Endodermal cell (in vitro differentiated cells): ENCODE results near the gene SLC25A22. TPM values are rescaled to one million over a fixed set of nuclear protein-coding genes. Genes with fewer than 3 reads are reported as not detected.

Experiments used
- DNase-seq: peaks from one replicate; pipeline ENCODE4 v3.0.0-alpha.2; 2017
- H3K27ac ChIP-seq: 2 replicates; pipeline ENCODE4 v1.5.1; 2013; ENCODE audit warnings: mild to moderate bottlenecking, low read depth, low read length, moderate library complexity
- H3K27me3 ChIP-seq: 2 replicates; pipeline ENCODE4 v1.6.1; 2013; ENCODE audit warnings: mild to moderate bottlenecking, low read length, moderate library complexity; ENCODE audit not compliant: insufficient read depth, control insufficient read depth, poor library complexity, severe bottlenecking
- H3K36me3 ChIP-seq: 2 replicates; pipeline ENCODE4 v1.7.0; 2013; ENCODE audit warnings: mild to moderate bottlenecking, low read length, moderate library complexity; ENCODE audit not compliant: control insufficient read depth, insufficient read depth
- H3K4me1 ChIP-seq: one replicate; pipeline ENCODE4 v1.7.0; 2013; ENCODE audit warnings: low read length; ENCODE audit not compliant: control insufficient read depth, insufficient read depth
- H3K4me3 ChIP-seq: 2 replicates; pipeline ENCODE4 v1.5.1; 2013; ENCODE audit warnings: mild to moderate bottlenecking, low read length, moderate library complexity
- H3K9ac ChIP-seq: 2 replicates; pipeline ENCODE4 v1.6.1; 2013; ENCODE audit warnings: mild to moderate bottlenecking, low read length, moderate library complexity; ENCODE audit not compliant: poor library complexity, severe bottlenecking; ENCODE audit errors: extremely low read depth
- H3K9me3 ChIP-seq: 2 replicates; pipeline ENCODE4 v1.6.1; 2013; ENCODE audit warnings: mild to moderate bottlenecking, low read length, moderate library complexity; ENCODE audit not compliant: control insufficient read depth
- H3K27ac Mint-ChIP-seq: 2 replicates; pipeline ENCODE4 v1.8.0; 2020; ENCODE audit warnings: mixed read lengths
- H3K27me3 Mint-ChIP-seq: 2 replicates; pipeline ENCODE4 v1.8.0; 2021; ENCODE audit warnings: mild to moderate bottlenecking, mixed read lengths; ENCODE audit not compliant: insufficient read depth
- H3K36me3 Mint-ChIP-seq: 2 replicates; pipeline ENCODE4 v1.8.0; 2020; ENCODE audit warnings: low read depth, mixed read lengths
- H3K4me1 Mint-ChIP-seq: 2 replicates; pipeline ENCODE4 v1.8.0; 2020; ENCODE audit warnings: mixed read lengths
- H3K4me3 Mint-ChIP-seq: 2 replicates; pipeline ENCODE4 v1.8.0; 2020; ENCODE audit warnings: mild to moderate bottlenecking, moderate library complexity, mixed read lengths
- H3K9me3 Mint-ChIP-seq: 2 replicates; pipeline ENCODE4 v1.8.0; 2020; ENCODE audit warnings: mild to moderate bottlenecking, mixed read lengths
- WGBS, 2 experiments: methylation state at CpG; one replicate each; pipeline versions ENCODE4 v1.1.5 to v1.1.7; 2013; ENCODE audit warnings: missing lambda C conversion rate in 2 of 2, mixed read lengths in 1 of 2; ENCODE audit not compliant: insufficient coverage in 1 of 2, insufficient read length in 1 of 2; 5-methylcytosine and 5-hydroxymethylcytosine counted together
- long read RNA-seq, 4 experiments: library from polyadenylated mRNA in 2 of 4; library from RNA in 1 of 4; library from capped mRNA in 1 of 4; stranded (forward) in 3 of 4; unstranded in 1 of 4; transcript quantifications; one replicate each; pipeline ENCODE4 v2.0.0, GENCODE V29; 2020 to 2021; ENCODE audit warnings: inconsistent platforms in 1 of 4
- polyA plus RNA-seq, 2 experiments: library from polyadenylated mRNA; stranded (reverse); fragments of 50-300 nt; gene quantifications; one replicate each; pipeline ENCODE4 v1.2.3, GENCODE V29; 2013
- total RNA-seq, 2 donors: library from RNA; stranded (reverse); fragmentation: NEBNext Ultra II Directional in 1 of 2; extraction: Animal tissue kit (Norgen Biotek cat#: 25700) in 1 of 2; gene quantifications; 2 replicates in 1 of 2; 3 replicates in 1 of 2; pipeline ENCODE4 v1.2.1, GENCODE V29; 2021
- TF ChIP-seq, protein P1 (sequence below): fragments of 200-600 bp; sonication (generic); conservative IDR thresholded peaks from 2 replicates; pipeline ENCODE4 v1.5.0; 2021; ENCODE audit warnings: antibody characterized with exemption, mild to moderate bottlenecking

Gene SLC25A22
- total RNA-seq: 10 to 100 TPM; 46.5 to 56.2 TPM
- polyA plus RNA-seq (2013, experiment 1 of 2): 32.4 TPM
- 28.6 TPM for polyA plus RNA-seq (2013, experiment 2 of 2)
- long read RNA-seq, experiment 1, transcript SLC25A22-228 (10 exons, 2,692 nt): major isoform, 6 of 20 reads
- long read RNA-seq, experiment 1, partial matches to known transcripts: 1 of 20 reads
- long read RNA-seq, experiment 1, other reads (novel, unspliced or antisense): 12 of 20 reads
- long read RNA-seq, experiment 2, transcript SLC25A22-228 (10 exons, 2,692 nt): major isoform, 91 of 136 reads
- long read RNA-seq, experiment 2, partial matches to known transcripts: 12 of 136 reads
- long read RNA-seq, experiment 2, other reads (novel, unspliced or antisense): 26 of 136 reads
- long read RNA-seq, experiment 3, transcript SLC25A22-228 (10 exons, 2,692 nt): major isoform, 174 of 233 reads
- long read RNA-seq, experiment 3, transcript SLC25A22-216 (10 exons, 1,790 nt): minor isoform, 6 of 233 reads
- long read RNA-seq, experiment 3, partial matches to known transcripts: 27 of 233 reads
- long read RNA-seq, experiment 3, other reads (novel, unspliced or antisense): 26 of 233 reads
- long read RNA-seq, experiment 4, transcript SLC25A22-228 (10 exons, 2,692 nt): major isoform, 12 of 12 reads
- long read RNA-seq, experiment 4, partial matches to known transcripts: 0 of 12 reads
- long read RNA-seq, experiment 4, other reads (novel, unspliced or antisense): 0 of 12 reads

- Mint-ChIP-seq H3K36me3 (peaks cover 7% of the 10 kb centered on the region), H3K9me3 (no peaks in the 10 kb centered on the region), H3K4me3 (peak within 1 kb of the TSS; percentile 76), H3K4me1 (peaks cover 4% of the 10 kb centered on the region), H3K27ac (peak within 1 kb of the TSS; percentile 85), H3K27me3 (no peaks in the 10 kb centered on the region)
- peak within 1 kb of the TSS; percentile 95 for H3K27ac ChIP-seq
- WGBS, 2 experiments: 10 to 29% methylated on average over 21 to 69 of the region's 69 CpGs
- peak within 1 kb of the TSS; percentile 74 for H3K9ac ChIP-seq
- TF ChIP-seq, protein P1, sequence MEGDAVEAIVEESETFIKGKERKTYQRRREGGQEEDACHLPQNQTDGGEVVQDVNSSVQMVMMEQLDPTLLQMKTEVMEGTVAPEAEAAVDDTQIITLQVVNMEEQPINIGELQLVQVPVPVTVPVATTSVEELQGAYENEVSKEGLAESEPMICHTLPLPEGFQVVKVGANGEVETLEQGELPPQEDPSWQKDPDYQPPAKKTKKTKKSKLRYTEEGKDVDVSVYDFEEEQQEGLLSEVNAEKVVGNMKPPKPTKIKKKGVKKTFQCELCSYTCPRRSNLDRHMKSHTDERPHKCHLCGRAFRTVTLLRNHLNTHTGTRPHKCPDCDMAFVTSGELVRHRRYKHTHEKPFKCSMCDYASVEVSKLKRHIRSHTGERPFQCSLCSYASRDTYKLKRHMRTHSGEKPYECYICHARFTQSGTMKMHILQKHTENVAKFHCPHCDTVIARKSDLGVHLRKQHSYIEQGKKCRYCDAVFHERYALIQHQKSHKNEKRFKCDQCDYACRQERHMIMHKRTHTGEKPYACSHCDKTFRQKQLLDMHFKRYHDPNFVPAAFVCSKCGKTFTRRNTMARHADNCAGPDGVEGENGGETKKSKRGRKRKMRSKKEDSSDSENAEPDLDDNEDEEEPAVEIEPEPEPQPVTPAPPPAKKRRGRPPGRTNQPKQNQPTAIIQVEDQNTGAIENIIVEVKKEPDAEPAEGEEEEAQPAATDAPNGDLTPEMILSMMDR: peak; percentile 88
- H3K27me3 ChIP-seq: no peaks in the 10 kb centered on the region
- peaks cover 4% of the 10 kb centered on the region for H3K4me1 ChIP-seq
- H3K9me3 ChIP-seq: no peaks in the 10 kb centered on the region
- peak within 1 kb of the TSS; percentile 87 for H3K4me3 ChIP-seq
- H3K36me3 ChIP-seq: peaks cover 13% of the 10 kb centered on the region
- peak; percentile 92 for DNase-seq
Measured at GRCh38 chr11:798093-798713, at the start of gene SLC25A22. TSS of gene SLC25A22 (minus strand) at chr11:798281. CDS start at chr11:795006, 3,275 bp downstream.

DNA sequence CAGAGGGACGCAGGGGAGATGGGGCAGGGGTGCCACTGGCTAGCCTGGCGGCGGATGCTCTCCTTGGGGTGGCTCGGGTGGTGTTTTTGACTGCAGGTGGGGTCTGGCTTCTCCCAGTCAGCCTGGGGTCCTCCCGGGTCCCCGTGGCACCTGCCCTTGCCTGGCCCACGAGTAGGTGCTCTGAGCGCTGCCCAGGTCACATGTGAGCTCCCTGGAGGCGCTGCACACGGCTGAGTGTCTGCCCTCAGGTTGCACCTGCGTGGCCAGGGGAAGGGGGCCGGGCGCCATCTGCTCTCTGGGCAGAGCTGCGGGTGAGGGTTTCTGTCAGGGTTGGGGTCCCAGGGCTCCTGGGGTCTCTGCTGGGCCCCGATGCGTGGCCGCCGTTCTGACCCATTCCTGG is 49.8 kb upstream of the SLC25A22 start:
- DNase-seq: no peak
- Histone ChIP-seq H3K4me1 (peaks cover 24% of the 10 kb centered on the region), H3K36me3 (no peaks in the 10 kb centered on the region), H3K27ac (no peak overlapping the region), H3K4me3 (no peak overlapping the region), H3K27me3 (no peaks in the 10 kb centered on the region), H3K9ac (no peak overlapping the region), H3K9me3 (no peaks in the 10 kb centered on the region)
- Mint-ChIP-seq H3K4me3 (no peak overlapping the region), H3K27me3 (peaks cover 7% of the 10 kb centered on the region), H3K9me3 (no peaks in the 10 kb centered on the region), H3K36me3 (no peaks in the 10 kb centered on the region), H3K27ac (no peak overlapping the region), H3K4me1 (peaks cover 7% of the 10 kb centered on the region)
- WGBS, 2 experiments: 89 to 97% methylated on average over 18 of the region's 18 CpGs
- TF ChIP-seq, protein P1: no peak

DNA sequence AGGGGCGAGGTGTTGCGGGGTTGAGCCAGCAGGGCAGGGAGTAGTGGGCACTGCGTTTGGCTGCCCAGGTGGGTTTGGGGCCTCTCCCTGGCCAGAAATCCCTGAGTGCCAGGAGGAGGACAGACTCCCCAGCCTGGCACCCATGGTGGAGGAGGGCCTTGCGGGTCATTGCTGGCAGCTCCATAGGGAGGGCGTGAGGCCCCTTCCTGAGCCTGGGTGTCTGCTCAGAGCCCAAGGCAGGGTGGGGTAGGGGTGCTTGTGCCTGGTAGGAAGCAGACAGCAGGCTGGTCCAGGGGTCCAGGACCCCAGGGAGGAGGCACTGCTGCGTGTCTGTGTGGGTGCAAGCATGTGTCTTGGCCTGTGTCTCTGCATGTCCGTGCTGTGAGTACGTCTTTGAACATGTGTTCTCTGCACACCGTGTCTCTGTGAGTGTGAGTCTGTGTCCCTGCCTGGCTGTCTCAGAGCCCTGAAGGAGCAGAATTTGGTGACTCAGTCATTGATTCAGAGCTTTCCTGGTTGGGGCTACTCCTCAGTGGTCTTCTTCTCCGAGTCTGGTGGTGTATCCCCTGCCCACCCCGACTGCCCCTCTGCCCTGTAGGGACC is 48.5 kb upstream of the SLC25A22 start:
- Histone ChIP-seq H3K4me3 (no peak overlapping the region), H3K4me1 (peaks cover 24% of the 10 kb centered on the region), H3K36me3 (no peaks in the 10 kb centered on the region), H3K9me3 (no peaks in the 10 kb centered on the region), H3K27ac (no peak overlapping the region), H3K27me3 (no peaks in the 10 kb centered on the region), H3K9ac (no peak overlapping the region)
- no peaks in the 10 kb centered on the region for H3K36me3 Mint-ChIP-seq
- WGBS, 2 experiments: 93 to 100% methylated on average over 9 to 11 of the region's 11 CpGs
- no peak overlapping the region for H3K27ac Mint-ChIP-seq
- no peak for DNase-seq
- peaks cover 7% of the 10 kb centered on the region for H3K27me3 Mint-ChIP-seq
- TF ChIP-seq, protein P1: no peak
- peaks cover 7% of the 10 kb centered on the region for H3K4me1 Mint-ChIP-seq
- H3K9me3 Mint-ChIP-seq: no peaks in the 10 kb centered on the region
- H3K4me3 Mint-ChIP-seq: no peak overlapping the region
